Lower leg skin (tissue), 4 donors: Measurements from ENCODE around the gene BIN2. TPM values are rescaled to one million over a fixed set of nuclear protein-coding genes. Genes with fewer than 3 reads are reported as not detected.

Experiments
- DNase-seq, 2 donors: peaks; one replicate each; pipeline ENCODE4 v3.0.0-alpha.2; 2019; ENCODE audit warnings: low spot score in 2 of 2
- H3K4me3 ChIP-seq: fragments of 200-600 bp; sonication (generic); 2 replicates; pipeline ENCODE4 v1.5.1; 2017; ENCODE audit warnings: mild to moderate bottlenecking, low read depth; ENCODE audit not compliant: poor library complexity, severe bottlenecking
- POLR2A ChIP-seq, 2 donors: fragments of 450-650 bp; IDR thresholded peaks; one replicate each; pipeline ENCODE4 v1.6.1; 2016 to 2017; ENCODE audit warnings: antibody characterized with exemption in 2 of 2, mild to moderate bottlenecking in 1 of 2, moderate library complexity in 1 of 2
- intact Hi-C: fragments of 100-400 bp; cut with DNase I; formaldehyde crosslinking; loops from one replicate; pipeline ENCODE4 v1.15.0; 2023; ENCODE audit warnings: low total_unique reads
- total RNA-seq, 4 donors: library from RNA; depleted of rRNA; stranded (reverse); fragments of >200 nt; gene quantifications; one replicate each; pipeline ENCODE4 v1.1.0, GENCODE V29; 2016
- TF ChIP-seq, protein P1 (sequence below), 3 donors: fragments of 450-650 bp; IDR thresholded peaks; one replicate each; pipeline ENCODE4 v1.5.1; 2016; ENCODE audit warnings: antibody characterized with exemption in 3 of 3, mild to moderate bottlenecking in 3 of 3, moderate library complexity in 2 of 3

The BIN2 gene
- total RNA-seq, 4 donors from 2014 or later = 0.38 to 2.4 (median 0.94) TPM

- H3K4me3 ChIP-seq = no peak overlapping the region
- TF ChIP-seq, protein P1, sequence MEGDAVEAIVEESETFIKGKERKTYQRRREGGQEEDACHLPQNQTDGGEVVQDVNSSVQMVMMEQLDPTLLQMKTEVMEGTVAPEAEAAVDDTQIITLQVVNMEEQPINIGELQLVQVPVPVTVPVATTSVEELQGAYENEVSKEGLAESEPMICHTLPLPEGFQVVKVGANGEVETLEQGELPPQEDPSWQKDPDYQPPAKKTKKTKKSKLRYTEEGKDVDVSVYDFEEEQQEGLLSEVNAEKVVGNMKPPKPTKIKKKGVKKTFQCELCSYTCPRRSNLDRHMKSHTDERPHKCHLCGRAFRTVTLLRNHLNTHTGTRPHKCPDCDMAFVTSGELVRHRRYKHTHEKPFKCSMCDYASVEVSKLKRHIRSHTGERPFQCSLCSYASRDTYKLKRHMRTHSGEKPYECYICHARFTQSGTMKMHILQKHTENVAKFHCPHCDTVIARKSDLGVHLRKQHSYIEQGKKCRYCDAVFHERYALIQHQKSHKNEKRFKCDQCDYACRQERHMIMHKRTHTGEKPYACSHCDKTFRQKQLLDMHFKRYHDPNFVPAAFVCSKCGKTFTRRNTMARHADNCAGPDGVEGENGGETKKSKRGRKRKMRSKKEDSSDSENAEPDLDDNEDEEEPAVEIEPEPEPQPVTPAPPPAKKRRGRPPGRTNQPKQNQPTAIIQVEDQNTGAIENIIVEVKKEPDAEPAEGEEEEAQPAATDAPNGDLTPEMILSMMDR (IDR thresholded peaks at IDR 0.05) = no peak
- TF ChIP-seq POLR2A (IDR thresholded peaks at IDR 0.05) = no peak
- DNase-seq = no peak
- intact Hi-C loops = no loop called here
Observed at GRCh38 chr12:51232642-51233041, 91.3 kb downstream of the BIN2 start.

Other genes starting within 250 kb of the BIN2 start
- gene CSRNP2, start 240.6 kb downstream of the BIN2 start, total RNA-seq = 10 to 100 TPM; 16.6 to 22.7 (median 18.7) TPM
- 10 to 100 TPM; 14.9 to 17.7 (median 17.1) TPM for gene TFCP2, start 151.0 kb downstream of the BIN2 start, total RNA-seq
- 10 to 100 TPM in 2 of 4 donors, 1 to 10 TPM in 2; 5.5 to 20.2 (median 10.6) TPM for gene POU6F1, start 106.1 kb downstream of the BIN2 start, total RNA-seq
- gene DAZAP2, start 85.3 kb downstream of the BIN2 start, total RNA-seq = 100 to 1,000 TPM; 172 to 424 (median 256) TPM
- gene SMAGP, start 53.8 kb downstream of the BIN2 start, total RNA-seq = 10 to 100 TPM; 30.0 to 57.2 (median 44.9) TPM
- not detected for gene CELA1, start 22.5 kb upstream of the BIN2 start, total RNA-seq
- gene GALNT6, start 67.2 kb upstream of the BIN2 start, total RNA-seq = 10 to 100 TPM in 1 of 4 donors, 1 to 10 TPM in 3; 1.3 to 16.4 (median 4.7) TPM
- gene SLC4A8, start 100.7 kb upstream of the BIN2 start, total RNA-seq = under 1 TPM; 0.04 to 0.13 (median 0.06) TPM